Stomach (tissue), 4 donors: Measurements from ENCODE around the gene LARGE1.

ENCODE experiments used
- CTCF ChIP-seq, 7 experiments: fragments of 450-650 bp in 4 of 7; fragments of 200-600 bp in 3 of 7; sonication (generic) in 3 of 7; IDR thresholded peaks; one replicate each; pipeline ENCODE4 v1.5.1; 2016 to 2019; ENCODE audit warnings: antibody characterized with exemption in 7 of 7, control low read depth in 2 of 7, mild to moderate bottlenecking in 1 of 7
- POLR2A ChIP-seq, 4 donors: fragments of 450-650 bp; IDR thresholded peaks; one replicate each; pipeline ENCODE4 v1.6.1; 2016; ENCODE audit warnings: antibody characterized with exemption in 4 of 4, control low read depth in 2 of 4, mild to moderate bottlenecking in 1 of 4, moderate library complexity in 1 of 4
- POLR2AphosphoS5 ChIP-seq, 3 donors: sonication (generic); formaldehyde crosslinking; IDR thresholded peaks; one replicate each; pipeline ENCODE4 v1.6.1; 2016; ENCODE audit warnings: antibody characterized with exemption in 3 of 3

- TF ChIP-seq CTCF (IDR thresholded peaks at IDR 0.05) = no peak
- TF ChIP-seq POLR2A (IDR thresholded peaks at IDR 0.05) = no peak
- no peak for TF ChIP-seq POLR2AphosphoS5 (IDR thresholded peaks at IDR 0.05)
These were observed 69.0 kb downstream of the LARGE1 start for GRCh38 chr22:33851240-33851639.
